Activated CD4-positive, alpha-beta T cell treated with anti-CD3 and anti-CD28 coated beads, Interleukin-2, amount 50 U/mL, for 24 hours (primary cell): Measurements from ENCODE around the gene CHSY1.

Experiments
- DNase-seq, 2 donors: peaks; one replicate each; pipeline ENCODE4 v3.0.0-alpha.2; 2020; ENCODE audit warnings: low read depth in 1 of 2, low spot score in 1 of 2

Gene CHSY1

DNA sequence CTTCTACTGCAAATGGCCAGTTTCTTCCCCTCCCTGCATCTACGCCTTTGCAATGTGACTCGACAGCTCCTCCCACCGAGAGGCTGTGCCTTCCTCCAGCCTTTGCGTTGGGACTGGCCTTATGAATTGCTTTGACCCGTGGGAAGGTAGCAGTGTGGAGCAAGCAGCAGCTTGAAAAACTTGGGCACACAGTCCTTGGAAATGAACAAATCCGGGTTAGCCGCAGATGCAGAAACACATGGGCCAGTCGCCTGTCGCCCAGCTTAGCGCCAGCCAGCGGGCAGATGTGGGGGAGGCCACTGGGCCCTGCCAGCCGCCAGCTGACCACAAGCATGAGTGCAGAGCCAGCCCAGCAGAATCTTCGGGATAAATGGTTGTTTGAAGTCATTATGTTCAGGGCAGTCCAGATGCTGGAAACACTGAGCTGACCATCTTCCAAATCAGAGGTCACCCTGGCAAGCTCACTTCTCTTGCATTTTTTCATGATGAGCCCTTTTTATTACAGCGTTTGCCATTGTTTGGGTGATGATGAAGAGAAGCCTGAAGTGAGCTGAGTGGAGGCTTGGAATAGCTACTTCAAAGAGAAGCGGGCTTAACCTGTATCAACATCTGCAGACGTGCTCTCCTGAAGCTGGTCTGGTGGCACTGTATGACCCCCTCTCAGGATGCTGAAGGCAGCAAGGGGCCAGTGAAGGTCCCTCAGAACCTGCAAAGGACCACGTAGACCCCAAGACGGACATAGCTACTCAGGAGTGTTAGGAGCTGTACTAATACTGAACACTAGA, 15.7 kb upstream of the CHSY1 start:
- no peak for DNase-seq

DNA sequence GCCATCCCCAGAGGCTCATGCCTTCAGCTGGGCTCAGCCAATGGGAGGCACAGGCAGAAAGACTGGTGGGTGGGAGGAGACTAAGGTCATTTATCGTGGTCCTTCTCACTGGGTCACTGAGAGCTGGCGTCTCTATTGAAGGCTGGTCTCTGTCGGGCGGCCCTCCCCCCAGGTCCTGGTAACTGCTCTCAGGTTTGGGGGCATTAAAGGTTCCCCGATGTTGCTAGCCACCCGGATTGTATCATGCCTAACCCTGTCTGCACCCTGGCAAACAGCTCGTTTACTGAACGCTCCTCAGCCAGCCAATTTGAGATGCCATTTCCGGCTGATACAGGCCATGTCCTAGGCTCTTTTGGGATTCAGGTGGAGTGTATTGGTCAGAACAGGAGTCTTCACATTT, 14.9 kb upstream of the CHSY1 start:
- no peak for DNase-seq

DNA sequence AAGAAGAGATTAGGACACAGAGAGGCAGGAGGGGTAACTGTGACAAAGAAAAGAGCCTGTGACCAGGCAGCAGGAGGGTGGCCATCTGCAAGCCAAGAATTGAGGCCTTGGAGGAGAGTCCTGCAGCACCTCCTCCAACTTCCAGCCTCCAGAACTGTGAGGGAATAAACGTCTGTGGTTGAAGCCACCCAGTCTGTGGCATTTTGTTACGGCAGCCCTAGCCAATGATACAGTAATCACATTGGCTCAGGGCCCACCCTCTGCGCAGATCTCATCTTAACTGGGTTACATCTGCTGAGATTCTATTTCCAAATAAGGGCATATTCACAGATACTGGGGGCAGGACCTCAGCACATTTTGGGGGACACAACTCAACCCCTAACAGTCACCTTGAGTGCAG, 14.2 kb upstream of the CHSY1 start:
- no peak for DNase-seq

- no peak for DNase-seq
Measured at GRCh38 chr15:101264911-101265641, 13.2 kb upstream of the CHSY1 start.

DNA sequence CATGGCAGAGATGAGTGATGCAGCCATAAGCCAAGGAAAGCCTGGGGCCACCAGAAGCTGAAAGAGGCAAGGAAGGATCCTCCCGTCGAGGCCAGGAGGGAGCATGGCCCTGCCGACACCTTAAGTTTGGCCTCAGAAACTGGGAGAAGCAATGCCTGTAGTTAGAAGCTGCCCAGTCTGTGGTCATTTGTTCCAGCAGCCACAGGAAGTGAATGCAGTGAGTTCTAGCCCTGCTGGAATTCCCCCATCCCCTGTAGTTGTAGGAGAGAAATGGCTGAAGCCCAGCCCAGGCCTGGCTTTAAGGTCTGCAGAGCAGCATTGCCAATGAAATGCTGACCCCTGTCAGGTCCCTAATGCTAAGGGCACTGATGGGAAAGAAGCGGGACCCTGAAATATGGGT, 12.2 kb upstream of the CHSY1 start:
- no peak for DNase-seq

DNA sequence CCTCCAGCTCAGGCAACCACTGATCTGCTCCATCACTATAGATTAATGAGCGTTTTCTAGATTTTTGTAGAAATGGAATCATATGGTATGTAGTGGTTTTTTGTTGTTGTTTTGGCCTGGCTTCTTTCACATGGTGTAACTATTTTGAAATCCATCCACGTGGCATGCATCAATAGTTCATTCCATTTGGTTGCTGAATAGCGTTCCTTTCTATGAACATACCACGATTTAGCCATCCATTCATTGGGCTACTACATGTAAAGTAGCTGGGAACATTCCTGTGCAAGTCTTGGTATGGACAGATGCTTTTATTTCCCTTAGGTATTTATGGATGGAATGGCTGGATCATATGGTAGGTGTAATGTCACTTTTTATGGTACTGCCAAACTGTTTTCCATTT, 10.7 kb upstream of the CHSY1 start:
- no peak for DNase-seq

DNA sequence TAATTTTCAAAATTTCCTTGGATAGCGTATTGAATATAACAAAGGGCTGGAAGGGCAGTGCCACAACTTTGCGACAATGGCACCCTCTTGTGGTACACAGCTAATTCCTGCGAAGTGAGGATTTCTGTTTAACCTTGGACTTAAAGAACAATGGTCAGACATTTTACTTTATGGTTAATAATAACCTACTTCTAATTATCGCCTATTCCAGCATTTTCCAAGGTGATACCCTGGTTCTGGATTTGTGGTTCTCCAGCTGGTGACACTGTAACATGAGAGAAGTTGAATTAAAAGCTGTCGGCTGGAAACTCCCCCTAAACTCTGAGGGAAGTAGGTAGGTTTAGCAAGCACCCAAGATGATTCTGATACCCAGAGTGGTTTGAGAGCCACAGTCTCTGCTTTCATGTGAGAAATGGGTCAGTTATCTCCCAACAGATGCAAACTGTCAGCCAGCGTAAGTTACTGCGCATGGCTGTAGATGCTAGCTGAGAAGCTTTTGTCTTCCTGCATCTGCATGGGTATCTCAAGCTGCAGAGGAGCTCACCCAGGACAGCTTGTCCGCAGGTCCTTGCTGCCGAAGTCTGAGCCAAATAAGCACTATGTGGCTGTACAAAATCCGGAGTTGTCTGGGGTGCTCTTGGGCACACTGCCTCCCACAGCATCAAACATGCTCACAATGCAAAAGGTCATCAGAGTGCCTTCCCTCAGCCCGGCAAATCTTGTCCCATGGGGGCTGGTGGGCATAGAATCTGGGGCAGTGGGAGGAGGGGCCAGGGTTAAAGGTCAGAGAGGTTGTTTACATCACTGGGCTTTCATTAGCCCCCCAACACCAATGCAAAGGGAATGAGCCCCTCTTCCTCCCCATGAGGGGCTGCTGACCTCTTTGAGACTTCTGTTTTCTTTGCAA, 6.6 kb upstream of the CHSY1 start:
- DNase-seq: peak in 1 of 2 donors; percentile 50

DNA sequence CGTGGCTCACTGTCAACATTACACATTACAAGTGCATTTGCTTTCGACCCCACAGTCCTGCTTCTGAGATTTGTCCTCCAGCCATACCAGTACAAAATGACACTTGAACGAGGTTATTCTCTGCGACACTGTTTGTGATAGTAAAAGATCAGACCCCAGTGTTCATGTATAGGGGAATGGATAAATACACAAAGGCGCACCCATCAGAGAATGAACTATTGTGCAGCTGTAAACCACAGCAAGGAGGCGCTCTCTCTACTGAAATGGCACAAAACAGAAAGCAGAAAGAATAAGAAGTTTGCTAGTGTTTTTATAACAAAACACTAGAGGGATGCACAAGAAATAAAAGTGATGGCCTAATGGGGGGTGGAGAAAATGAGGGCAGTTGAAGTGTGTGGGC, 4.9 kb upstream of the CHSY1 start:
- DNase-seq: no peak

DNA sequence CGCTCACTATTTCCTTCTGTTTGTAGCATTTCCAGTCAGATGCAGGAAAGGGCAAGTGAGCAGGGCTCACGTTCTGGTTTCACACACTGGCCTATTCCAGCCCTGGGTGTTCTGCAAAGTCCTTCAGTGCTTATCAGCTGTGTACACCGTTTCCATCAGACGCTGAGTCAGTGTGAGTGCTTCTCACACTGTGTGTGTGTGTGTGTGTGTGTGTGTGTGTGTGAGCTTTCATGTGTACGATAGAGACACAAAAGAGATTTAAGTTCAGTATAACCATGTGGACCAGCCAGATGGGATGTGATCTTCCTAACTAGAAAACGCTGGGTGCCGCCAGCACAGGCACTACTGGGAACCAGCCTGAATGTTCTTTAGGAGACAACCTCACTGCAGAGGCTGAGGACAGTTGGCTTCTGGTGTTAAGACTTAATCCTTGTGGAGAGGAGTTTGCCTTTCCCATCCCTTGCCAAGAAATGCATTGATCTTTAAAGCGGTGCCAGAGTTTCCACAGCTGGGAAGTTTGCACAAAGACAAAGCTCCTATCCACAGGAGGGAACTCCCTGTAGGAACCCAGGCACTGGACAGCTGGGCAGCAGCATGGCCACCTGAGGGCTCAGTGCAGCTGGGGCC, 3.9 kb upstream of the CHSY1 start:
- no peak for DNase-seq

DNA sequence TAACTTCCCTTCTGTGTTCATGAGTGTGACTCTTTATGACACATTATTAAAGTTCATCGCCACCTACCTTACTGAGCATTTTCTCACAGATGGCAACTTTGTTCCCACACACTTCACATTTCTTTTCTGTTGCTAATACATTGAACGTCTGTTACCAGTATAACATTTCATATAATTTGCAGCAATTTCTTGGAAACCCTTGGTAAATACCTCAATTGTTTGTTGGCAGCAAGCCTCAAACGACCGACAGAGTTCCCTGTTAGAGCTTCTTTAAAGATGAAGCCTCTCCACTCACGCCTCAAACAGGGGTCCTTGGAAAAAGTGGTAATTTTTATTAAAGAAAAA, 3.2 kb upstream of the CHSY1 start:
- DNase-seq: no peak

GRCh38 chr15:101254157-101255050, 2.6 kb upstream of the CHSY1 start:
- no peak for DNase-seq

GRCh38 chr15:101252836-101253235, 988 bp upstream of the CHSY1 start:
- DNase-seq: no peak

DNA sequence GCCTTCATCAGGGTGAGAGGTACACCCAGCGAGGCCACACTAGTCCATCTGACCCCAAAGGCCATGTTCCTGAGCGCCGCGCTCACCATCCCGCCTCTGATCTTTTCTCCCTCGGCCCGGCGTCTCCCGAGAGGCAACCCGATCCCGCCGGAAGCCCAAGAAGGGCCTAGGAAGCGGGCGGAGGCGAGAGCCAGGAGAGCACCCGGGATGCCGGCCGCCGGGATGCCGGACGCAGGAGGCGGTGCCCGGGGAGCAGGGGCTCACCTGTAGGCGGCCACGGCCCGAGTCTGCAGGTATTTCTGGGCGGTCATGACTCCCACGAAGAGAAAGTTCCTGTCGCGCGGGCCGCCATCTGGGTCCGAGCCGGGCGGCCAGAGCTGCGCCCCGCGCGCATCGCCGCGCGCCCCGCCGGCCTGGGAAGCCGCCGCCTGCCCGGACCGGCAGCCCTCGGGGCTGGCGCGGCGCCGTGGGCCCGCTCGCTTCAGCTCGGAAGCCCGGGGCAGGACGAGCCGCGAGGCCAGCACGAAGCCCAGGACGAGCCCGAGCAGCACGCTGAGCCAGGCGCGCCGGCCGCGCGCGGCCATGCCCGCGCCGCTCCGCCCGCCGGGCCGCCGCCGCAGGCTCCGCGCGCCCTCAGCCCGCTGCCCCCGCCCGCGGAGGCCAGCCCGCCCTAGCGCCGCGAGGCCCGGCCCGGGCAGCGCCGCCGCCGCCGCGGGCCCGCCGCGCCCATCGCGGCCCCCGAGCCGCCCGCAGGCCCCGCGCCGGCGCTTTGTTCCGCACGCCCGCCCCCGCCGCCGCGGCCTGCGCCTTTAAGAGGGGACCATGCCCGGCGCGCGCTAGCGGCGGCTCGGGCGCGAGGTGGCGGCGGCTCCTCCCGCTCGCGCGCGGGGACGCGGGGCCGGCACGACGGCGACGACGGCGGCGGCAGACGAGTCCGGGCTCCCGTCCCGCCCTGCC, 697 bp downstream of the CHSY1 start:
- DNase-seq: no peak

- no peak for DNase-seq
Measured at GRCh38 chr15:101250341-101250831, 1.5 kb downstream of the CHSY1 start.

DNA sequence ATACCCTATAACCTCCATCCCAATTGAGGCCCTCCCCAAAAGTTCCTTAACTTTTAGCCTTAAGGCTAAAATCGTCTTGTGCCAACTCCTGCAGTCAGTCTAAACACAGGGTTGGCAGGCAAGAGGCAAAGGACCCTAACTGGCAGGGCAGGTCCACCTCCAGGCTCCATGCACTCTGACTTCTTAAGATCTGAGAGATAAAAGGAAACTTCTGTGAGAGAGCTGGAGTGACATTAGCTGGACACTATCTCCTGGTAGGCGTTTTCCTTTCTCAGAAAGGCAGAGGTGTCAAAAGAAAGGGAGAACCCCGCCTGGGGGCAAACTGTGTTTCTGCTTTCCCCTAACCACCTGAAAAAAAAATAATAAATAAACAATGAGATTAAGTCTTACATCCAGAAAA, 3.6 kb downstream of the CHSY1 start:
- no peak for DNase-seq

DNA sequence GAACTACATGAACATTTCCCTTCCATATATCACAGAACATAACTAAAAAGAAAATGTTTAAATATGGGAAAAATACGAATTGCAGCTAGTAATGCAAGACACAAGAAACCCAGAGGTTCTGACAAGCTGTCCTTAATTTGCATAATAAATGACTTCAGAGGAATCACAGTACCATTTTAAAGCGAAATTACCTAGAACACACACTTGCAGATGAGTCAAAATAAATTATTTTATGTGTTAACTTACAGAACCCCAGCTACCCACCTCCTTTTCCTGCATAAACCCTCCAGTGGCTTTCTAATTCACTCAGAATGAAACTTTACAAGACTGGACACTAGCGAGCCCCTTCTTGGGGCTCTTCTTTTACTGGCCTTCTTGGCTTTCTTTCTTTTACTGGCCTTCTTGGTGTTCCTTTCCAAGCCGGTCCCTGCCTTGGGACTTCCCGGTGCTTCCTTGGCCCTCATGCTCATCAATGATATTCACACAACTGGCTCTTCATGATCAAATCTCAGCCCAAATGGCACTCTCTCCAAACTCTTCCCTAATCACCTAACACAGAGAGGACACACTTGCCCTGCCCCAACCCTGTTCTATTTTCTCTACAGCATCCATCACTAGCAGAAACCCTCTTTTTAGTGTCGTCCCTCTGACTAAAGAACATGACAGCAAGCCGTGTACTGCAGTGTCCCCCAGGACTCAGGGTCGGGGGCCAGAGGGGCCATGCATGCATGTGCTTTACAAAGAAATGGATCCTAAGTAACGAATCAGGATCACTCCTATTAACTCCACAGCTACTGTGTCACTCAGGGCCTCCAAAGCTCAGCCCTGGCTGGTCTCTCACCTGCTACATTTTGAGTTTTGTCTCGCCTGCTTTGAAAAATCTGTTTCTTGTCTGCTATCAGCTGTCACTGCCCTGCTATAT, 4.8 kb downstream of the CHSY1 start:
- DNase-seq: no peak

DNA sequence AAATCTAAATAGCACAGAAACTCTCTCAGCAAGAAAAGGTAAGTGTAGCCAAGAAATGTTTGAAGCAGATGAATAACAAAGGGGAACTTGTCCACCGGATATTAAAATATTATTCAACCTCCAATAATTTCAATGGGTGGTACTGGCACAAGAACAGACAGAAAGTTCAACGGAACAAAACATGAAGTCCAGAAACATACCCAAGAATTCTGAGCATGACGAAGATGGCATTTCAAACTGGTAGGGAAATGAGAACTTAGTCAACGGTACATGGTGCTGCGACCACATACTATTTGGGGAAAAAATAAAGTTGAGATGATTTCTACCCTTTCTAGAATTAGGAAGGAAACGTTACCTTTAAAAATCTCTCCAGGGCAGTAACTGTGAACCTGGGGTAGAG, 5.5 kb downstream of the CHSY1 start:
- no peak for DNase-seq
